Pulmonary artery endothelial cell (primary cell): ENCODE measurements around the gene SAMD3. TPM values are rescaled to one million over a fixed set of nuclear protein-coding genes. Genes with fewer than 3 reads are reported as not detected.

ENCODE experiments used
- total RNA-seq: library from RNA; depleted of rRNA; stranded (reverse); fragments of >200 nt; gene quantifications from 2 replicates; pipeline ENCODE4 v1.2.3, GENCODE V29; 2014

Gene SAMD3
- total RNA-seq, 1 donor from 2014 or later: not detected

Other genes starting within 250 kb of the SAMD3 start
- 57.9 and 68.6 TPM in 2 replicates for gene L3MBTL3, start 204.4 kb downstream of the SAMD3 start, total RNA-seq
- under 0.01 TPM in 1 of 2 replicates, not detected in the other for gene TMEM200A, start 143.1 kb upstream of the SAMD3 start, total RNA-seq